K562 (cell line): ENCODE measurements around the gene TNPO3.

Experiments
- ATF1 ChIP-seq, 2 experiments: fragments of 450-650 bp in 1 of 2; IDR thresholded peaks; 2 replicates each; pipeline ENCODE4 v1.6.1; 2016; ENCODE audit warnings: missing compliant biosample characterization in 1 of 2, missing genetic modification characterization in 1 of 2
- CBX8 ChIP-seq: fragments of 200-600 bp; sonication (generic); IDR thresholded peaks from 2 replicates; pipeline ENCODE4 v1.6.1; 2012; ENCODE audit warnings: borderline replicate concordance, mixed run types, low read depth, mild to moderate bottlenecking, moderate library complexity, mixed read lengths, low read length, control low read depth, inconsistent platforms; ENCODE audit not compliant: poor library complexity, severe bottlenecking; ENCODE audit errors: extremely low read depth
- POLR2A ChIP-seq: fragments of 450-650 bp; conservative IDR thresholded peaks from 2 replicates; pipeline ENCODE4 v1.6.1; 2016
- ZNF354B ChIP-seq: fragments of 250-450 bp; sonication (Bioruptor Pico); IDR thresholded peaks from 2 replicates; pipeline ENCODE4 v1.4.0; 2020

DNA sequence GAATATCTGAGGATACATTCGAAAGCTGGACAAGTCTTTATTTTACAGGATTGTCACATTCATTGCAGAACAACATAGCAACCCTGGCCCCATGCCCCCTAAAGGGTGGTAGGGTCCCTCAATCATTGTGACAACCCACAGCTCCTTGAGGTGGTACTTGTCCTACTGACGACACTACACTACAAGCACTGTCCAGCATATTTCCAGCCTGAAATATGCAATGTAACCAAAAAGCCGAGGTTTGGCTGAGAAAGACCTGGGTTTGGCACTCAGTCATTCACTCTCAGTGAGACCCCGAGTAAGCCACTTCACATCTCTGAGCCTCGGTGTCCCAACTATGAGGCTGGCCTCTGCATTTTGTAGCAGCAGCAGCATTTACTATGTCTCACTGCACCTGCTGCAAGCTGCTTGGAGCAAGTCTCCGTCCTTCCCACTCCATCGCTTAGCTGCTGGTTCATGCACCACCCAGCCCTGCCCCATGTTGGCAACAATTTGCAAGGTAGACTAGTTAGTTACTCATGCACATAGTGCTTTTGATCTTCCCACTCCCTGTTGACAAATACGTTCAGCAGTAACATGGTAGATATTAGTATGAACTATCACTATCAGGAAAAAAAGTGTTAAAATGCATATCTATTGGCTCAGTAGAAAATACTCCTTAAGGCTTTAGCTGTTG, 43.6 kb upstream of the TNPO3 start:
- TF ChIP-seq ATF1 (CRISPR knock-in tag; IDR thresholded peaks at IDR 0.05) (no peak), ATF1 (tag; IDR thresholded peaks at IDR 0.05) (no peak), CBX8 (no peak), ZNF354B (CRISPR knock-in tag) (no peak), POLR2A (no peak)
